ENCODE measurements around the gene ANO7.
A peak's percentile ranks its signal among the peaks of the same experiment; 100 is the strongest.

Gene ANO7

DNA sequence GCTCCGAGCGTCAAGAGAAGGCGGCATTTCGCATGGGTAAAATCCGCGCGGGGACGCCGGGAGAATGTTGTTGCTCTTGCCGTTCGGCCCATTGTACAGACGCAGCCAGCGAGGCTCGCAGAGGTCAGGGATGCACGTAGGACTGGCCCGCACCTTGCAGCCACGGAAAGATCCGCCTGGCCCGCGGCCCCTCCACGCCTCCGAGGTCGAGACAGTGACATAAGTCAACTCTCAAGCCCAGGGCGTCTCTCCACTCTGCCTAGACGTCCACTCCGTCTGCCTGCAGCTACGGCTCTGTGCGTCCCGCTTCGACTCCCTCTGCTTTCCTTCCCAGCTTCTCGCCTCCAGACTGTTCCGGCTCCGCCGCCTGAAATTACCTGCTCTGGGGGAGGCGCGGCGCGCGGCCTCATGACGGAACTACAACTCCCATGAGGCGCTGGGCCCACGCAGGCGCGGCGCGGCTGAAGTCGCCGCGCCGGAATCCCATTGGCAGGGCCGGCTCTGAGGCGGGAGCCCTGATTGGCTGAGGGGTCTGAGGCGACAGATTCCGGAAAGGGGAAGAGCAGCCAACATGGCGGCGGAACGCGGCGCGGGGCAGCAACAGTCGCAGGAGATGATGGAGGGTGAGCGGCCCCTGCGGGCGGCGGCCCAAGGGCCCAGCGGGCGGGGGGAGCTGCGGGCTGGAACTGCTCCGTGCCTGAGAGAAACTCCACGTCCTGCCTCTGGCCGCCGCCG is 38.4 kb upstream of the ANO7 start, which contains the start of gene PPP1R7:
Gene PPP1R7, plus strand, starts transcription at position 543 of the 735 bp plus-strand sequence. Its CDS starts 29 bp downstream, at position 572.
- DNase-seq (ENCODE audit: low spot score in 2 of 2) = peak; percentile 80 to 90
- Mint-ChIP-seq H3K9me3 (no peaks in the 10 kb centered on the region), H3K36me3 (ENCODE audit: insufficient read depth) (peaks cover 22% of the 10 kb centered on the region), H3K4me1 (peaks cover 38% of the 10 kb centered on the region), H3K4me3 (peak within 1 kb of the TSS; percentile 90), H3K27me3 (no peaks in the 10 kb centered on the region), H3K27ac (ENCODE audit: low read depth) (peak within 1 kb of the TSS; percentile 93)
- ATAC-seq (replicated peaks; ENCODE audit: extremely low read depth, poor library complexity, severe bottlenecking) = peak; percentile 83

DNA sequence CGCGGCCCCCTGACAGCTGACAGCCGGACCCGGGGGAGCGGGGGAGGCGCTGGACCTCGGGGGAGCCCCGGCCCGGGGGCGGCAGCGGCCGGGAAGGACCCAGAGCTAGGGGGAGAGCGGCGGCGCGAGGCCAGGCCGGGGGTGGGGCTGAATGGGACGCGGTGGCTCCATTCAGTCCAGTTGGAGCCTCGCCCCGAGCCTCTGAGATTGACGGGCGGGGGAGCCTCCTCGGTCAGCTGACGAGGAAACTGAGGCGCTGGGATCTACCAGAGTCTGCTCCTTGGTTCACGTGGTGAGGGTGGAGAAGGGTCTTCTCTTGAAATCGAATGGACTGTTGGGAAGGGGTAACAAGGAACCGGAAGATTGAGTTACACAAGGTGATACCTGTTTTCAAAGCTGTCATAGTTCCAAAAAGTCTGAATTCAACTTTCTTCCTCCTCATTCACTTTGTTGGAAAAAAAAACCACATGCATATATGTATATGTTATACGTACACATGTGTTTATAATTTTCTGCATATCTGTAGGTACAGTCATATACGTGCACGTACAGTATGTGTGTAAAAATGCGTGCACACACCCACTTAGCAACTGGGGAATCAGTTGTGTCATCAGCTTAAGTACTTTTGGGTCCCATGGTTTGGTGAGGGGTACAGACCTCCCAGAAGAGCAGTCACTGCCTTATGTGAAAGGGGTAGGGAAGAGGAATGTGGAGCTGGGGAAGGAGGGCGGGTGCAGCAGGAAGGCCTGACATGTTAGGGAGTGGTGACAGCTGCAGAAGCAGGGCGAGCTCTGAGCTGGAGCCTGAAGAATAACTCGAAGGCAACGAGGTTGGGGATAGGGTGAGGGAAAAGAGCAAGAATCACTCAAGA is 37.6 kb upstream of the ANO7 start:
- Mint-ChIP-seq H3K27ac (ENCODE audit: low read depth) (peak overlapping the region; percentile 93), H3K27me3 (no peaks in the 10 kb centered on the region), H3K4me3 (peak overlapping the region; percentile 90), H3K36me3 (ENCODE audit: insufficient read depth) (peaks cover 21% of the 10 kb centered on the region), H3K9me3 (no peaks in the 10 kb centered on the region), H3K4me1 (peaks cover 38% of the 10 kb centered on the region)
- ATAC-seq (replicated peaks; ENCODE audit: extremely low read depth, poor library complexity, severe bottlenecking) = no peak
- no peak for DNase-seq (ENCODE audit: low spot score in 2 of 2)

- peaks cover 25% of the 10 kb centered on the region for H3K36me3 Mint-ChIP-seq (ENCODE audit: insufficient read depth)
- H3K4me3 Mint-ChIP-seq = peak overlapping the region; percentile 90
- peak overlapping the region; percentile 42 for H3K27ac Mint-ChIP-seq (ENCODE audit: low read depth)
- ATAC-seq (replicated peaks; ENCODE audit: extremely low read depth, poor library complexity, severe bottlenecking) (no peak), DNase-seq (ENCODE audit: low spot score in 2 of 2) (no peak)
- no peaks in the 10 kb centered on the region for H3K27me3 Mint-ChIP-seq
- H3K4me1 Mint-ChIP-seq = peaks cover 45% of the 10 kb centered on the region
- no peaks in the 10 kb centered on the region for H3K9me3 Mint-ChIP-seq
These were observed 36.4 kb upstream of the ANO7 start for GRCh38 chr2:241151934-241152660.

GRCh38 chr2:241153616-241154015 is 34.9 kb upstream of the ANO7 start:
- DNase-seq (ENCODE audit: low spot score in 2 of 2) (no peak), ATAC-seq (replicated peaks; ENCODE audit: extremely low read depth, poor library complexity, severe bottlenecking) (no peak)
- Mint-ChIP-seq H3K4me3 (no peak overlapping the region), H3K4me1 (peaks cover 45% of the 10 kb centered on the region), H3K27ac (ENCODE audit: low read depth) (no peak overlapping the region), H3K9me3 (no peaks in the 10 kb centered on the region), H3K36me3 (ENCODE audit: insufficient read depth) (peaks cover 29% of the 10 kb centered on the region), H3K27me3 (no peaks in the 10 kb centered on the region)

DNA sequence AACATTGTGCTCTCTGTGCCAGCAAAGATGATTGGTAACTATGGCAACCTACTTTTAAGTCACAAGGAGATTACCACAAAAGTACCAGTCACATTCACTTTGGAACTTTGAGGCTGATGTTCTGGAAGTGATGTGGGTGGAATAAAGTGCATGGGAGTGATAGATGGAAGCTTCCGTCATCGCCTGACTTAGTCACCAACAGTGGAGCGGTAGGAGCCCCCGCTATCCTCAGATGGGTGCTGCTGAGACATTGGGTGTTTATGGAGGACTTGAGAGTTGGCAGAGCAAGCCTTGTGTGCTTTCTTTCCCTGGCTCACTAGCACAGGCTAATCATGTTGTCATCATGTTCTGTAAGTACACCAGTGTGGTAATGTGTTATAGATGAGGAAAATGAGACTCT is 33.6 kb upstream of the ANO7 start:
- Mint-ChIP-seq H3K27me3 (no peaks in the 10 kb centered on the region), H3K4me3 (no peak overlapping the region), H3K9me3 (no peaks in the 10 kb centered on the region), H3K4me1 (peaks cover 41% of the 10 kb centered on the region), H3K27ac (ENCODE audit: low read depth) (no peak overlapping the region), H3K36me3 (ENCODE audit: insufficient read depth) (peaks cover 32% of the 10 kb centered on the region)
- DNase-seq (ENCODE audit: low spot score in 2 of 2) (no peak), ATAC-seq (replicated peaks; ENCODE audit: extremely low read depth, poor library complexity, severe bottlenecking) (no peak)

GRCh38 chr2:241155936-241156335 is 32.5 kb upstream of the ANO7 start:
- no peak overlapping the region for H3K27ac Mint-ChIP-seq (ENCODE audit: low read depth)
- H3K36me3 Mint-ChIP-seq (ENCODE audit: insufficient read depth) = peaks cover 29% of the 10 kb centered on the region
- peaks cover 34% of the 10 kb centered on the region for H3K4me1 Mint-ChIP-seq
- H3K9me3 Mint-ChIP-seq = no peaks in the 10 kb centered on the region
- no peaks in the 10 kb centered on the region for H3K27me3 Mint-ChIP-seq
- DNase-seq (ENCODE audit: low spot score in 2 of 2) (no peak), ATAC-seq (replicated peaks; ENCODE audit: extremely low read depth, poor library complexity, severe bottlenecking) (no peak)
- H3K4me3 Mint-ChIP-seq = no peak overlapping the region

- H3K4me3 Mint-ChIP-seq = no peak overlapping the region
- no peaks in the 10 kb centered on the region for H3K27me3 Mint-ChIP-seq
- H3K4me1 Mint-ChIP-seq = peaks cover 24% of the 10 kb centered on the region
- H3K36me3 Mint-ChIP-seq (ENCODE audit: insufficient read depth) = peaks cover 29% of the 10 kb centered on the region
- no peak overlapping the region for H3K27ac Mint-ChIP-seq (ENCODE audit: low read depth)
- no peaks in the 10 kb centered on the region for H3K9me3 Mint-ChIP-seq
- no peak for DNase-seq (ENCODE audit: low spot score in 2 of 2)
- no peak for ATAC-seq (replicated peaks; ENCODE audit: extremely low read depth, poor library complexity, severe bottlenecking)
These were observed 31.5 kb upstream of the ANO7 start for GRCh38 chr2:241156971-241157441.

DNA sequence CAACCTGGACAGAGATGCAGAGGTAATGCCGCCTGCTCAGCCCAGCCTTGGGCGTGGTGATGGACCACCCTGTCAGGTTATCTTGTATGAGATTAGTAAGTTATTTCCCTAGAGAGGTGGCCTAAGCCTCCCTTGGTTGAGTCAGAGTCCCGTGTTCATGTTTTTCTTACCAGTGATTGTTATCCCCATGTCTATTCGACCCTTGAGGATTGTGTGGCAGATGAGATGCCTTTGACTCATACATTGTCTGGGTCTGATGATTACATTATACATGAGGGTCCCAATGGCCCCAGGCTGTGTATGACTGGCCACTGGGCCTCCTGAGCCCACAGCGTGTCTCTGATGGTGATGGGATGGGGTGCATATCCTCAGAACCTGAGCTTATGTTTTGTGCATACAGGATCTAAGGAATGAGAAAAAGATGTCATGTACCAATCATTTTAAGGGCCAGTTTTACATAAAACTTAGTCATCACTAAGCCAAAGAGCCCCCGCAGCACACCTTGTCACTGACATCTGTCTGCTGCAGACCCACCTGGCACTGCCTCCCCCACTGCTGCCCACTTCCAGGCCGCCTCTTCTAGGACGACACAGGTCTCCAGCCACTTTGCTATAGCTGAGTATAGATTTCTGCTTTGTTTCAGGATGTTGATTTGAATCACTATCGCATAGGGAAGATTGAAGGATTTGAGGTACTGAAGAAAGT is 30.5 kb upstream of the ANO7 start:
- Mint-ChIP-seq H3K9me3 (no peaks in the 10 kb centered on the region), H3K4me1 (peaks cover 26% of the 10 kb centered on the region), H3K27ac (ENCODE audit: low read depth) (no peak overlapping the region), H3K27me3 (no peaks in the 10 kb centered on the region), H3K4me3 (no peak overlapping the region), H3K36me3 (ENCODE audit: insufficient read depth) (peaks cover 32% of the 10 kb centered on the region)
- ATAC-seq (replicated peaks; ENCODE audit: extremely low read depth, poor library complexity, severe bottlenecking) (no peak), DNase-seq (ENCODE audit: low spot score in 2 of 2) (no peak)

DNA sequence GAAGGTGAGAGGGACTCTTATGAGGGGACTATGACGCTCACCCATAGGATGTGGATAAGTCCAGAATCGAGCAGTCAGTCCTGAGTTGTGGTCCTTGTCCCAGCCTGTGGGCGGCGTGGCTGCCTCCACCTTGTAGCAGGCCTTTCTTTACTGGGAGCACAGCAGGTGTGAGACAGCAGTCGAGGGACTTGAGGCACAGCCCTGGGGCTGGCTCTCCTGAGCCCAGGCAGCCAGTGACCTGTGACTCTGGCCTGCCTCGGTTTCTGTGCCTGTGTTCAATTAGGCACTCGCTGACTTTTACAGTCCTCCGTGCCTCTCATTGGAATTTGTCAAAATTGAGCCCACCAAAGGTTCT is 30.0 kb upstream of the ANO7 start:
- no peak for ATAC-seq (replicated peaks; ENCODE audit: extremely low read depth, poor library complexity, severe bottlenecking)
- H3K27ac Mint-ChIP-seq (ENCODE audit: low read depth) = no peak overlapping the region
- H3K27me3 Mint-ChIP-seq = no peaks in the 10 kb centered on the region
- H3K4me3 Mint-ChIP-seq = no peak overlapping the region
- peaks cover 31% of the 10 kb centered on the region for H3K36me3 Mint-ChIP-seq (ENCODE audit: insufficient read depth)
- no peaks in the 10 kb centered on the region for H3K9me3 Mint-ChIP-seq
- DNase-seq (ENCODE audit: low spot score in 2 of 2) = no peak
- H3K4me1 Mint-ChIP-seq = peaks cover 20% of the 10 kb centered on the region

GRCh38 chr2:241159116-241159515 is 29.4 kb upstream of the ANO7 start:
- Mint-ChIP-seq H3K27ac (ENCODE audit: low read depth) (no peak overlapping the region), H3K36me3 (ENCODE audit: insufficient read depth) (peaks cover 32% of the 10 kb centered on the region), H3K27me3 (no peaks in the 10 kb centered on the region), H3K9me3 (no peaks in the 10 kb centered on the region), H3K4me3 (no peak overlapping the region), H3K4me1 (peaks cover 20% of the 10 kb centered on the region)
- ATAC-seq (replicated peaks; ENCODE audit: extremely low read depth, poor library complexity, severe bottlenecking) = no peak
- no peak for DNase-seq (ENCODE audit: low spot score in 2 of 2)

GRCh38 chr2:241160318-241160717 is 28.2 kb upstream of the ANO7 start:
- Mint-ChIP-seq H3K27me3 (no peaks in the 10 kb centered on the region), H3K27ac (ENCODE audit: low read depth) (no peak overlapping the region), H3K4me3 (no peak overlapping the region), H3K36me3 (ENCODE audit: insufficient read depth) (peaks cover 31% of the 10 kb centered on the region), H3K4me1 (peaks cover 20% of the 10 kb centered on the region), H3K9me3 (no peaks in the 10 kb centered on the region)
- DNase-seq (ENCODE audit: low spot score in 2 of 2) (no peak), ATAC-seq (replicated peaks; ENCODE audit: extremely low read depth, poor library complexity, severe bottlenecking) (no peak)
